GM21526 (cell line): Measurements from ENCODE around the gene IL21R.
"Not testable (repeated sequence)": the region's sequence is repeated elsewhere in the genome, so short reads cannot be mapped to it uniquely, and the experiment has no call there.

ENCODE experiments used
- ATAC-seq: cut with Tn5 transposase; IDR thresholded peaks from one replicate; pipeline ENCODE4 v1.9.1; 2021; ENCODE audit warnings: moderate library complexity; ENCODE audit not compliant: unreplicated experiment, low FRiP score

IL21R gene

GRCh38 chr16:27439271-27440018 lies 37.5 kb downstream of the IL21R start:
- ATAC-seq, result no peak

- no peak for ATAC-seq
Observed at GRCh38 chr16:27441276-27441675, 39.3 kb downstream of the IL21R start.

- no peak for ATAC-seq
Observed at GRCh38 chr16:27441998-27442397, 40.0 kb downstream of the IL21R start.

- ATAC-seq, result no peak
Observed at GRCh38 chr16:27444015-27444414, 42.0 kb downstream of the IL21R start.

GRCh38 chr16:27444470-27444869 lies 42.5 kb downstream of the IL21R start:
- no peak for ATAC-seq

GRCh38 chr16:27445502-27446175 lies 43.7 kb downstream of the IL21R start:
- no peak for ATAC-seq

GRCh38 chr16:27446721-27447120 lies 44.7 kb downstream of the IL21R start:
- no peak for ATAC-seq

GRCh38 chr16:27447301-27447700 lies 45.3 kb downstream of the IL21R start:
- no peak for ATAC-seq

GRCh38 chr16:27448532-27449433 lies 46.8 kb downstream of the IL21R start:
- ATAC-seq, result no peak

GRCh38 chr16:27449434-27450195 lies 47.6 kb downstream of the IL21R start:
- peak; percentile 46 for ATAC-seq

- no peak for ATAC-seq
Observed at GRCh38 chr16:27450196-27450549, 48.2 kb downstream of the IL21R start.

GRCh38 chr16:27452569-27453493 lies 50.9 kb downstream of the IL21R start:
- ATAC-seq, result no peak

GRCh38 chr16:27453494-27453825 lies 51.5 kb downstream of the IL21R start:
- ATAC-seq, result no peak

- ATAC-seq, result no peak
Observed at GRCh38 chr16:27455700-27456099, 53.7 kb downstream of the IL21R start.

GRCh38 chr16:27457605-27457900 lies 55.6 kb downstream of the IL21R start:
- ATAC-seq, result not testable (repeated sequence)

- no peak for ATAC-seq
Observed at GRCh38 chr16:27458258-27458657, 56.3 kb downstream of the IL21R start.

- ATAC-seq, result no peak
Observed at GRCh38 chr16:27458987-27459688, 57.2 kb downstream of the IL21R start.

GRCh38 chr16:27460213-27460612 lies 58.2 kb downstream of the IL21R start:
- no peak for ATAC-seq
